GM12864 (cell line): Measurements from ENCODE around the gene WDR83.
"Not testable (repeated sequence)": the region's sequence is repeated elsewhere in the genome, so short reads cannot be mapped to it uniquely, and the experiment has no call there.

Experiments used
- DNase-seq: peaks from one replicate; pipeline ENCODE4 v3.0.0-alpha.2; 2011; ENCODE audit warnings: low read depth
- H3K4me3 ChIP-seq: 2 replicates; pipeline ENCODE4 v1.5.1; 2011; ENCODE audit warnings: mild to moderate bottlenecking, low read depth, low read length, control low read depth
- CTCF ChIP-seq: IDR thresholded peaks from 2 replicates; pipeline ENCODE4 v1.5.1; 2011; ENCODE audit warnings: low read depth, mild to moderate bottlenecking, moderate library complexity, low read length, control low read depth, inconsistent platforms; ENCODE audit errors: missing control alignments

The WDR83 gene

GRCh38 chr19:12675399-12675798 lies 8.8 kb downstream of the WDR83 start:
- DNase-seq, result no peak
- no peak for TF ChIP-seq CTCF

GRCh38 chr19:12675940-12676339 lies 9.3 kb downstream of the WDR83 start:
- TF ChIP-seq CTCF, result no peak
- H3K4me3 ChIP-seq, result no peak overlapping the region
- no peak for DNase-seq

More at GRCh38 chr19:12675399-12675798, 8.8 kb downstream of the WDR83 start:
- no peak overlapping the region for H3K4me3 ChIP-seq

GRCh38 chr19:12676384-12676792 lies 9.8 kb downstream of the WDR83 start:
- DNase-seq, result no peak
- no peak overlapping the region for H3K4me3 ChIP-seq
- peak; percentile 96 for TF ChIP-seq CTCF

GRCh38 chr19:12676928-12677327 lies 10.3 kb downstream of the WDR83 start:
- no peak overlapping the region for H3K4me3 ChIP-seq
- DNase-seq, result no peak
- TF ChIP-seq CTCF, result no peak

GRCh38 chr19:12678039-12678438 lies 11.4 kb downstream of the WDR83 start:
- not testable (repeated sequence) for H3K4me3 ChIP-seq, DNase-seq

GRCh38 chr19:12680034-12680433 lies 13.4 kb downstream of the WDR83 start:
- no peak for TF ChIP-seq CTCF
- H3K4me3 ChIP-seq, result peak overlapping the region; percentile 9
- DNase-seq, result no peak

- DNase-seq, result peak; percentile 99
- peak within 1 kb of the TSS; percentile 74 for H3K4me3 ChIP-seq
- no peak for TF ChIP-seq CTCF
These were observed 14.7 kb downstream of the WDR83 start, which contains the start of gene DHPS for GRCh38 chr19:12681074-12681987. TSS of gene DHPS (minus strand) at chr19:12681880. CDS start at chr19:12681766, 114 bp downstream.
